ENCODE measurements around the gene OR6J1. TPM values are rescaled to one million over a fixed set of nuclear protein-coding genes. Genes with fewer than 3 reads are reported as not detected.

Gene OR6J1
- total and polyA plus RNA-seq, 2 of the 13 experiments (the other 11 are each of a cell fraction or from before 2014, with no cell fraction given): not detected

GRCh38 chr14:22588526-22589095 is 55.5 kb downstream of the OR6J1 start (continued):
- peak; percentile 58; the same call in 1 of the 2 replicates for TF ChIP-seq ZBTB49 (CRISPR knock-in tag; IDR thresholded peaks at IDR 0.05; ENCODE audit: borderline replicate concordance)
- no peak for TF ChIP-seq RFX5 (IDR thresholded peaks at IDR 0.05; ENCODE audit: low read depth, low read length)
- TF ChIP-seq ZSCAN12 (CRISPR knock-in tag; IDR thresholded peaks at IDR 0.05): no peak; the same call in 1 of the 2 replicates
- no peak for TF ChIP-seq CREBL2 (CRISPR knock-in tag; IDR thresholded peaks at IDR 0.05; ENCODE audit: borderline replicate concordance)
- no peak for TF ChIP-seq IKZF4 (CRISPR knock-in tag; IDR thresholded peaks at IDR 0.05; ENCODE audit: borderline replicate concordance, low read depth, not compliant biosample characterization)
- TF ChIP-seq GATAD1 (CRISPR knock-in tag; IDR thresholded peaks at IDR 0.05): no peak
- no peak for TF ChIP-seq CHCHD3 (CRISPR knock-in tag; IDR thresholded peaks at IDR 0.05)
- no peak for TF ChIP-seq ZNF205 (CRISPR knock-in tag; IDR thresholded peaks at IDR 0.05)
- no peak for TF ChIP-seq FOSL2 (CRISPR knock-in tag; IDR thresholded peaks at IDR 0.05)
- TF ChIP-seq BCL6 (CRISPR knock-in tag; IDR thresholded peaks at IDR 0.05): no peak; the same call in 1 of the 2 replicates
- TF ChIP-seq FOXO1 (CRISPR knock-in tag; IDR thresholded peaks at IDR 0.05): no peak
- TF ChIP-seq ZNF33B (CRISPR knock-in tag; IDR thresholded peaks at IDR 0.05): no peak
- no peak for TF ChIP-seq ZZZ3 (CRISPR knock-in tag; IDR thresholded peaks at IDR 0.05; ENCODE audit: borderline replicate concordance)
- no peak for TF ChIP-seq ZFP82 (CRISPR knock-in tag; IDR thresholded peaks at IDR 0.05; ENCODE audit: borderline replicate concordance)
- no peak for TF ChIP-seq HNRNPH1 (optimal IDR thresholded peaks at IDR 0.05; ENCODE audit: low read depth, low read length)
- no peak for TF ChIP-seq MTERF4 (CRISPR knock-in tag; IDR thresholded peaks at IDR 0.05)
- TF ChIP-seq SMAD3 (CRISPR knock-in tag; IDR thresholded peaks at IDR 0.05): no peak
- TF ChIP-seq ZNF564 (CRISPR knock-in tag; IDR thresholded peaks at IDR 0.05): no peak; the same call in 1 of the 2 replicates
- TF ChIP-seq ZNF772 (CRISPR knock-in tag; IDR thresholded peaks at IDR 0.05): no peak
- 0 out of 2 replicates have a peak, but pooled peaks have one; percentile 70 for TF ChIP-seq KLF15 (CRISPR knock-in tag; IDR thresholded peaks at IDR 0.05; ENCODE audit: borderline replicate concordance)
- no peak for TF ChIP-seq ZNF558 (CRISPR knock-in tag; IDR thresholded peaks at IDR 0.05; ENCODE audit: borderline replicate concordance)
- no peak for TF ChIP-seq NFKBIZ (CRISPR knock-in tag; IDR thresholded peaks at IDR 0.05)
- TF ChIP-seq ZFP62 (CRISPR knock-in tag; IDR thresholded peaks at IDR 0.05): no peak
- TF ChIP-seq ZBTB4 (CRISPR knock-in tag; IDR thresholded peaks at IDR 0.05; ENCODE audit: borderline replicate concordance): no peak
- 0 out of 2 replicates have a peak, but pooled peaks have one; percentile 46 for TF ChIP-seq ZFP37 (CRISPR knock-in tag; IDR thresholded peaks at IDR 0.05; ENCODE audit: borderline replicate concordance)
